NB4 (cell line): Measurements from ENCODE around the gene PSTPIP2.

ENCODE experiments used
- MYC ChIP-seq: IDR thresholded peaks from 2 replicates; pipeline ENCODE4 v1.6.1; 2011; ENCODE audit warnings: low read depth, low read length
- POLR2A ChIP-seq: IDR thresholded peaks from 2 replicates; pipeline ENCODE4 v1.6.1; 2011; ENCODE audit warnings: mild to moderate bottlenecking; ENCODE audit not compliant: insufficient read length; ENCODE audit errors: extremely low read depth
- TF ChIP-seq, protein P1 (sequence below): IDR thresholded peaks from one replicate; pipeline ENCODE4 v1.5.1; 2012; ENCODE audit warnings: low read depth, low read length
- TF ChIP-seq, protein P2 (sequence below): IDR thresholded peaks from 2 replicates; pipeline ENCODE4 v1.6.1; 2011; ENCODE audit warnings: low read depth, low read length

DNA sequence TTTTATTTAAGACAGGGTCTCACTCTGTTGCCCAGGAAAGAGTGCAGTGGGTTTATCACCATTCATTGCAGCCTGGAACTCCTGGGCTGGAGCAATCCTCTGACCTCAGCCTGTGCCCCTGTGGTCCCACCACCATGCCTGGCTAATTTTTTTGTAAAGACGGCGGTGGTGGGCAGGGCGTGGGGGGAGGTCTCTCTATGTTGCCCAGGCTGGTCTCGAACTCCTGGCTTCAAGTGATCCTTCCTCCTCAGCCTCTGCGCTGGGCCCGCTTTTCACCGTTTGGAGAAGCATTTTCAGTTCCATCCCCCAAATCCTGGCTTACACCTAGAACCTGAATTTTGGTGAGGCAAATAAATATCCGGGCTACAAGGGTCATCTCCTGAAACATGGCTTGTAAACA lies 27.4 kb upstream of the PSTPIP2 start:
- TF ChIP-seq POLR2A = no peak
- TF ChIP-seq, protein P1, sequence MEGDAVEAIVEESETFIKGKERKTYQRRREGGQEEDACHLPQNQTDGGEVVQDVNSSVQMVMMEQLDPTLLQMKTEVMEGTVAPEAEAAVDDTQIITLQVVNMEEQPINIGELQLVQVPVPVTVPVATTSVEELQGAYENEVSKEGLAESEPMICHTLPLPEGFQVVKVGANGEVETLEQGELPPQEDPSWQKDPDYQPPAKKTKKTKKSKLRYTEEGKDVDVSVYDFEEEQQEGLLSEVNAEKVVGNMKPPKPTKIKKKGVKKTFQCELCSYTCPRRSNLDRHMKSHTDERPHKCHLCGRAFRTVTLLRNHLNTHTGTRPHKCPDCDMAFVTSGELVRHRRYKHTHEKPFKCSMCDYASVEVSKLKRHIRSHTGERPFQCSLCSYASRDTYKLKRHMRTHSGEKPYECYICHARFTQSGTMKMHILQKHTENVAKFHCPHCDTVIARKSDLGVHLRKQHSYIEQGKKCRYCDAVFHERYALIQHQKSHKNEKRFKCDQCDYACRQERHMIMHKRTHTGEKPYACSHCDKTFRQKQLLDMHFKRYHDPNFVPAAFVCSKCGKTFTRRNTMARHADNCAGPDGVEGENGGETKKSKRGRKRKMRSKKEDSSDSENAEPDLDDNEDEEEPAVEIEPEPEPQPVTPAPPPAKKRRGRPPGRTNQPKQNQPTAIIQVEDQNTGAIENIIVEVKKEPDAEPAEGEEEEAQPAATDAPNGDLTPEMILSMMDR = no peak
- TF ChIP-seq, protein P2, sequence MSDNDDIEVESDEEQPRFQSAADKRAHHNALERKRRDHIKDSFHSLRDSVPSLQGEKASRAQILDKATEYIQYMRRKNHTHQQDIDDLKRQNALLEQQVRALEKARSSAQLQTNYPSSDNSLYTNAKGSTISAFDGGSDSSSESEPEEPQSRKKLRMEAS = no peak
- no peak for TF ChIP-seq MYC
